GM19467 (cell line): ENCODE results near the gene LRRFIP1.

Experiments
- ATAC-seq: cut with Tn5 transposase; IDR thresholded peaks from one replicate; pipeline ENCODE4 v1.9.1; 2021; ENCODE audit warnings: mild to moderate bottlenecking, moderate library complexity; ENCODE audit not compliant: unreplicated experiment

Gene LRRFIP1

DNA sequence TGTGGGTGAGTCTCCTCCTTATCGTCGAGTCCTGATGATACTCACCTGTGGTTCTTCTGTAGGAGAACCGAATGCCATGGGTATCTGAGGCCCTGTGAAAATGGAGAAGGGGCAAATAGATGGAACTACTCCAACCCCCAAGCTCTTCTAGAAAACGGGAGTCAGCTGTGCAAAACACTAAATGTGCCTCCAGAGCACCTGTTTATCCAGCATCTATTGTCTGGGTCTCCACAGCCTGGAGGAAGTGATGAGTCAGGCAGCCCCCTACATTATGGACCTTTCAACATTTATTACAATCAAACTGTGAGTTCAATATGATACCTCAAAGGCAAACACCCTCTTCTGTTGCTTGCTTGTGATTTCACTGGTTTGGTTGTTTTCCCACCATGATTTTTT is 9.8 kb upstream of the LRRFIP1 start:
- ATAC-seq, result no peak

DNA sequence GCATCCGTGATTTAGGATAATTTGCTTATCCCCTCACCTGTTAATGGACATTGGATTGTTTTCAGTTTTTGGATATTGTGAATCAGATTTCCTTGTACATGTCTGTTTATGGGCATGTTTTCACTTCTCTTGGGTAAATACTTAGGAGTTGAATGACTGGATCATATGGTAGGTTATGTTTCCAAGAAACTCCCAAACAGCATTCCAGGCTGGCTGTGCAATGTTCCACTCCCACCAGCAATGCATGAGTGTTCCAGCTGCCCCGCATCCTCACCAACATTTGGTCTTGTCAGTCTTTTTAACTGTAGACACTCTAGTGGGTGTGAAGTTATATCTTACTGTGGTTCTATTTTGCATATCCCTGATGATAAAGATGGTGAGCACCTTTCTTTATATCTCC is 8.9 kb upstream of the LRRFIP1 start:
- ATAC-seq, result no peak

DNA sequence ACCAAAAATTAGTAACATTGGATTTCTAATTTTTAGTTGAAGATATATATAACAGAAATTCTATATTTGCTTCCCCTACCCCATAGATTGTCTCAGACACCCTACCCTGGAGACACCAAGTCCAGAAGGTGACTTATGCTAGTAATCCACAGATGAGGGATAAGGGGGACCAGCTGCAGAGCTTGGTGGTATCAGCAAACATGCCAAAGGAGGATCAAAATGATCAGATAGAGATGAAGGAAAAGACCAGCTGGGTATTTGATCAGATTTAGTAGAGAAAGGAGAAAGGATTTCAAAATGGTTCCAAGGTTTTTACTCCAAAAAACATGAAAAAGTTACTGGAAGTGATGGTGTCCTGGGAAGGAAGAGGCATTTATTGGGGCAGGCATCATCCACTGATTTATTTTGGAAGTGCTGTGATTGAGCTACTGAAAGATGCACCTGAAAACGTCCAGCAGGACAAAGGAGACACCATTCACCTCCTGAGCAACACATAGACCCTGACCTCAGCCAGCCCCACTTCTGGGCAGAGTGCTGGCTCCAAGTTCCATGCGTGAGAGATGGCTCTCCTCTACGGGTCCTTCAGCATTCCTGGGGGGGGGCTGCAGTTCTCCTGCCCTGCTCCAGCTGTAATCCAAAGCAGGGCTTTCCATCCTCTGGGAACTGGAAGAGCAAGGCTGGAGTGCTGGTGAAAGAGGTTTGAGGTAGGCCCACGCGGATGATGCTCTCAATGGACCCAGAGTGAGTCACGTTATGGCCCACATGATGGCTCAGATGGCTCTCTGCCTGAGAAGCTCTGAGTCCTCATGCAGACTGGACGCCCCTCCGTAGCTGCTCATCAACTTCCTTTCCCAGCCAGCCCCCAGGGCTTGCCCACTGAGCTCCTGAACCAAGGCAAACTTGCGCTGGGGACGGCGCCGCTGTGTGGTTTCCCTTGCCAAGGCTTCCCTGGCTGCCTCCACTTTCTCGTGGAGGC is 3.7 kb upstream of the LRRFIP1 start:
- no peak for ATAC-seq

DNA sequence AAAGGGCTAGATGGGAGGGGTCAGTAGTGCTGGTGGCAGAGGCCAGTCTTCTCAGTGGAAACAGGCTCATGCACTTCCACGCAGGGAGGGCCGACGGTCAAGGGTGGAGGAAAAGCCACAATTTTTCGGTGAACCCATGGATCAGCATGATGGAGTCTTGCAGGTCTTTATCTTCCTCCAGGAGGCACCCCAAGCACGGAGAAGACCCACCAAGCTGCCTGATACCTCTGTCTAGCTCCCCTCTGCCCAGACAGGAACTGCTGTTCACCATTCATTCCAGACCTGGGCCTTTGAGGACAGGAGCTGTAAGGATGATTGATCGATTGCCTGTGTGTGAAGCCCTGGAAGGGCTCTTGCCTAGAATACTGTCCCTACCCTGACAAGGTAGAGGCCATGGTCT is 2.8 kb upstream of the LRRFIP1 start:
- no peak for ATAC-seq

DNA sequence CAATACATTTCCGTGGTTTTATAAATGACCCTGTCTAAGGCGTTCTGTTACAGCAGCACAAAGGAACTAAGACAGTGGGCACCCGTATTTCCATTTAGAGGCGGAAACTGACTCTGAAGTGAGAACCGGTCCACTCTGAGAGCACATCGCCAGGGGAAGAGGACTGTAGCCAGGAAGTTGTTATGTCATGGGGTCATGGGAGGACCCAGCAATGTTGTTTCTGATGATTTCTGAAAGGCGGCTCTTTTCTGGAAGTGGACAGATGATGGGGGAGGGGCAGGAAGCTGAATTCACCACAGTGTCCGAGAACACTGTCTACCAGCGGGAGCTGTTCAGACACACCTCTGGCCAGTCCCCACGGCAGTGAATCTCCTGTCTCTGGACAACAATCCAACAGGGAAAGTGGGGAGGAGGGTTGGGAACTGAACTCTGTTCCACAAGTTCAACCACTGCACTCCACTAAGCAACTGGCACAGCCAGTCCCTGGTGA is 2.1 kb upstream of the LRRFIP1 start:
- no peak for ATAC-seq

DNA sequence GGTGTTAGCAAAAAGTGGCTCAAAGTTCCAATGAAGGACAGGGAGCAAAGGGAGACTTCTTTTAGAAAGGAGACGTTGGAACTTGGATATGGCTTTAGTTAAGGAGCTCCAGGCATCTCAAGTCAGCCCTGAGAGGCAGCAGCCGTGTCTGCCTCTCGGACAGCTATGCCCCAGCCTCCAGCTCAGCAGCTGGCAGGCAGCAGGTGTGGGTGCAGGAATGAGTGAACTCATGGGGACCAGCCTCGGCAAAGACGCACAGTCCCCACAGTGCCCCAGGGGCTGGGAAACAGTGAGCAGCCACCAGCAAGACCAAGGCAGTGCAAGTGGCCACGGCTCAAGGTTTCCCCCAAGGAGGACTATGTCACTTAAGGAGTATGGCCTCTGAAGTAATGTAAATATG is 1.6 kb upstream of the LRRFIP1 start:
- ATAC-seq, result no peak

DNA sequence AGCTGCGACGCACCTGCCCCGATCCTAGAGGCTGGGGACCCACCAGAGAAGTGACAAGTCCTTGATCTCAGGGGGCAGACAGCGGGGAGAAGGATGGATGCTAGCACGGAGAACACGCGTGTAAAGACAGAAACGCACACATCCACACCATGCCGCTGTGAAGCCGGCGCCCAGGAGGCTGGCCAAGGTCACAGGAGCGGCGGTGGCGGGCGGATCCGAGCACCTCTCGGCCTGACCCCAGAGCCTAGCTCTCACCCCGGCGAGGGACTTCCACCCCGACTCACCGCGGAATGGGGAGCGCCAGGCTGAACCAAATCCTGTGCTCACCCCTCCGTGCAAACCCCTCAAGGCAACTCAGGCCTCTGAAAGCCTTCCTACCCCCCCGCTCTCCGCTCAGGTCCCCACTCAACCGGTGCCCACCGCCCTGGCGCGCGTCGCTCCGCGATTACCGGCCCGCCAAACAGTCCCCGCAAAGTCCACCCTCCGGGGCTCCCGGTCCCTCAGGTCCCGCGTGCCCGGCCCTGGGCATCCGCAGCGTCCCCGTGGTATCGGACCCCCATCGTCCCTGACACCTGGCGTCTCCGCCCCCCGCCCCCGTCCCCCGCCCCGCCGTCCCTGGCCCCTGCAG is 460 bp upstream of the LRRFIP1 start:
- ATAC-seq, result no peak

DNA sequence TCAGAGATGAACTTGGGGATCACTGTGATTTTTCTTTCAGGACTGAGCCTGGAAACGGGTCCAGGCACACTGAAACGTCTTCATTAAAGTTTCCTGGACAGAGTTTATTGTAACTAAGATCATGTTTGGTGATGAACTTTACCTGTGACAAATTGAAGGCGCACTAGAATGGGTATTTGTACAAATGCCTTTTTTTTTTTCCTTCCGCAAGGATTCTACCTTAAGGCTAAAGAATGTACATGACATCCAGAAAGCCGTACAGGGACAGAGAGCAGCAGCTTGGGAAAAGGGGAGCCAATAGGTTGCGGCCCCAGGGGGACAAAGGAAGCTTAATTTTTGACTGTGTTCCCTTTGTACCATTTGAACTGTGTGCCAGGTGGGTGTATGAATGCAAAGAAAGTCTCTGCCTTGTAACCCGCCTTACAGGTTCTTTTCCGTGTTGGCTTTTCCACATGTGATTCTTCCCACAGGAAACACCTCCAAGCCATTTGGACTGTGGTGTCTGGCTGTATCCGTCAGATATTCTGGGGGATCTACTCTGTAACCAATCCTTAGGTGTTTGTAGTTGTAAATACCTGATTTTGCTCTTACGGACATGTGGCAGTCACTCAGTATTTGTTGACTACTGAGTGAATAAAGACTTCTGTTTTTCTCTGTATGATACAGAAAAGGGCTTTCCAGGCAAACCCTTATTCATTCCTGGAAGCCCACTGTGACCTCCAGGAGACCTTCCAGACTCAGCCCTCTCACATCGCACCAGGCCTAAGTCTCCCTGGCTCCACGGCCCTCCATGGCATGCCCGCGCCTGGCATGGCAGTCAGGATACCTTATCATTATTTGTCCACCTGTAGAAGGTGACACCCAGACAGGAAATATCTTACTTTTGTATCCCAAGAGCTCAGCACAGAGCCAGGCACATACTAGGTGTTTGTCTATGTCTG is 1.1 kb downstream of the LRRFIP1 start:
- ATAC-seq, result no peak

DNA sequence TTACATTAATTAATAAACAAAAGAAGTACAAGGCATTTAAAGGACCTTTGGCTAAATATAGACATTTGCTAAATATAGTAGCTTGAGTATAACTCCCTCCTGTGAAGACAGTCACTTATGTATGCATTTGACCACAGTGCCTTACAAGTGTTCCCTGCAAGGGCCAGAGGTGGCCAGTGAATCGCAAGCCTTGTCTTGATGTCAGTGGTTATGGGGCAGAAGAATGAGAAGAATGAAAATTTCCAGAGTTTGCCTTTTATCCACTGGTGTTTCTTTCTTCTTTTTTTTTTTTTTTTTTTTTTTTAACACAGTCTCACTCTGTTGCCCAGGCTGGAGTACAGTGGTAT is 1.8 kb downstream of the LRRFIP1 start:
- ATAC-seq, result no peak

DNA sequence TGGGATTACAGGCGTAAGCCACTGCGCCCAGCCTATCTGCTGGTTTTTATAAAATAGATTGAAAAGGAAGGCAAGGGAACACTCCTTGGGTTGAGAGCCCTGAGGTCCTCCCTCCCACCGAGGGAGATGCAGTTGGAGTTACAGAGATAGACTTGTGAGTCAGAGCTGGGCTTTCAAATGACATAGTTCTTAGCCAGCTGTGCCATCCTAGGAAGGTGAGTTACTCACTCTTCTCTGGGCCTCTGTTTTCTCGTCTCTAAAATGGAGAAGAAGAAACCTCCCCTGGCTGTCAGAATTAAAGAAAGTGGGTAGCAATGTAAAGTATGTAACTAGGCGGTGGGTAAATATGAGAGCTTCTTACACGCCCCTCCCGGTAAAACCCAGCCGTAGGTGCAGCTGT is 2.4 kb downstream of the LRRFIP1 start:
- no peak for ATAC-seq

DNA sequence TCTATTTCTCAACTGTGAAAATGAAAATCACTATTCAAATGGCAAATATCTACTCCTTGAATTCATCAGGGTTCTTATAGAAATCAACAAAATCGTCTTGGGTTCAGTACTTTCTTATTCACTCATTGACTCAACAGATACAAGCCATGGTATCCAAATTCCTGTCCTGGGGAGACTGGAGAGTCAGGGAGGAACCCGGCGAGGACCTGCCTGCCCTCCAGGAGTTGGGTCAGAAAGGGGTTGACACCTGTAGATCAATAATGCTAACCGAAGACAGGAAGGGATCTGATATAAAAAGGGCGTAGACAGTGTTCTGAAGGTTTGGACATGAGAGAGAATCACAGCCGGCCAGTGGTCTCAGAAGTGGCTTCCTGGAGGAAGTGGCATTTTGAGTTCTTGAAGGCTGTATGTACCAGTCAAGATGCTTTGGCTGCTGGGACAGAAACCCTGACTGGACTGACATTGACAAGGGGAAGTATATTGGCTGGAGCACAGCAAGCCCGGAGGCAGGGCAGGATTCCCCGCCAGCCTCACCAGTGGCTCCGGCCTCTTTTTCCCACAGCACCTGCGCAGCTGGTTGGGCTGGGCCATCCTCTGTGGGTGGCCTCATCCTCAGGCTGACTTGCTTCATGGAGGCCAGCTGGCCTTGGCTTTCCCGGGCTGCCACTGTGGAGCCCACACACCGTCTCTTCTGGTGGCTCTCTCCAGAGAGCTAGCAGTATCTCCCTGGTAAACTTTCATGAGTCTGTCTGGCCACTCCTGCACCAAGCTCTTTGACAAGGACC is 3.0 kb downstream of the LRRFIP1 start:
- no peak for ATAC-seq

DNA sequence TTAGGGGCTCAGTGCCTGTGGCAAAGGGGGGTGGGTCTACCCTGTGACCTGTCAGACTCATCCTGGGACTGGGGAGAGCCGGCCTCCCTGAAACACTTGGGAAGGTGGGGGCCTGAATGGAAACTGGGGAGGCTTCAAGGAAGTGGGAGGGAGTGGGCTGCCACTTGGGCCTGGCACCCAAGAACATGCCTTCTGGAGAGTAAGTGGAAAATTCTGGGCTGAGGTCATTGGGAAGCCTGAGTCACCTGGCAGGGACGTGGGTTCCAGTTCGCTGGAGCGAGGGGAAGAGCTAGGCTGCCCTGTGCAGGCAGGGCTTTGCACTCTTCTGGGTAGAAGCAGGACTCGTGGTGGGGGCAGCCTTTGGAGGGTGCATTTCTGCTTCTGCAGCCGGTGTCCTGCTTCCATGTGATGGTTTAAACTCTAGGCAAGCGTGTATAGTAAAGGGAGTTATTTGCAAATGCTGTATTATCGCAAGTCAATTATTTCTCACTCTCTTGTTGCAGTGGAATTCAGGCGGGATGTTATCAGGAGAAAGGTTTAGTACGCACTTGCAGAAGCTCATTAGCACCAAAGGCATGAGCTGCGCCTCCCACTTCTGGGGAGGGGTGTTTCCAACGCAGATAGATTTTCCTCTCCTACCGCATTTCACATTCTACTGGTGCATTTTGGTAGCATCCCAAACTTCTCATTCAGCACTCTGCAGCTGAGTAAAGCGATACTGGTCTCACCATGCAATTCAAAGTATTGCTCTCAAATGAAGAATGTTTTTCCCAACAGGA is 3.8 kb downstream of the LRRFIP1 start:
- ATAC-seq, result no peak

DNA sequence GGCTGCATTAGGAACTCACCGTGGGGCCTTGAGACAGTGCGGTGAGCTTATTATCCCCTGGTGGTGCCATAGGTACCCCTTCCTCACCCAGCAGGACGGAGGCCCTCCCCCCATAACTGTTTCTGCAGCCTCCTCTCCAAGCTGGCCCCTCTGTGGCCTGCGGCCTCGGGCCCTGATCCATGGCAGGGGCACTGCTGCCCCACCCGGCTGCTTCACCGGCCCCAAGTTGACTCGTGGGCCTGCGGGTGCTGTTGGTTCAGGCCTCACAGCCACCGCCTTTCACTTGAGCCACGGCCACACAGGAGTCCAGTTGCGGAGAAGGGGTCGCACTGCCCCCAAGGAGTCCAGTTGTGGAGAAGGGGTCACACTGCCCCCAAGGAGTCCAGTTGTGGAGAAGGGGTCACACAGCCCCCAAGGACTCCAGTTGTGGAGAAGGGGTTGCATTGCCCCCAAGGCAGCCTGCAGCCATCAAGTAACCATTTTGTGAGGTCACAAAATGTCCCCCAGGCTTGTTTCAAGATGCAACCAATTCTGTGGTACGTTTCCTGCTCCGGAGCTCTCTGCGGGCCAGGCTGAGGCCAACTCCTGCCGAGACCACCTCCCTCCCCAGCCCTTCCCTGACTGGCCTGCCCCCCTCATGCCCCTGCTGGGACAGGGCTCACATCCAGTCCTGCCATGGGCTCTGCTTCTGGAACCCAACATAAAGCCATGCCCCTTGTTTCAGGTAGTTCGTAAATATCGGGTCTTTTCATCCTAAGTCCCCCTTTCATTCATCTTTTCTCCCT is 4.6 kb downstream of the LRRFIP1 start:
- ATAC-seq, result no peak

DNA sequence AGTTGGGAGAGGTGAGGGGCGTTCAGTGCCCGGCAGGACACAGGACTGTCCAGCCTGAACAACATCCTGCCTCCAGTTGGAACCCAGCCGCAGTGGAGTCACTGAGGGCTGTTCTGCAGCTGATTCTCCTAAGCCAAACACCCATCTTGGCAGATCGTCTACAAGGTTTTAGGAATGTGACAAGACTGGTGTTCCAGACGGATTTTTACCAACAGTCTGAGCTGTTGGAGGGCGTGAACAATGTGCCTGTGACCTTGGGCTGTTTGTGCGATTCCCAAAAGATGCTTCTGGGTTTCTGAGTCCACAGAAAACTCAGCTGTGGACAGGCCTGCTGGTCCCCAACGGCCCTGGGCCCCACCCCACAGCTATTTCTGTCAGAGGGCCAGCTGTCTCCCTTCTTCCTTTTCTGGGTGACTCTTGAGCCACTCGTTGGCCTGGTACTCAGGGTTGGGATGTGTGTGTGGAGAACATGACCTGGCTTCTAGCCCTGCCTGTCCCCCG is 5.7 kb downstream of the LRRFIP1 start:
- no peak for ATAC-seq

DNA sequence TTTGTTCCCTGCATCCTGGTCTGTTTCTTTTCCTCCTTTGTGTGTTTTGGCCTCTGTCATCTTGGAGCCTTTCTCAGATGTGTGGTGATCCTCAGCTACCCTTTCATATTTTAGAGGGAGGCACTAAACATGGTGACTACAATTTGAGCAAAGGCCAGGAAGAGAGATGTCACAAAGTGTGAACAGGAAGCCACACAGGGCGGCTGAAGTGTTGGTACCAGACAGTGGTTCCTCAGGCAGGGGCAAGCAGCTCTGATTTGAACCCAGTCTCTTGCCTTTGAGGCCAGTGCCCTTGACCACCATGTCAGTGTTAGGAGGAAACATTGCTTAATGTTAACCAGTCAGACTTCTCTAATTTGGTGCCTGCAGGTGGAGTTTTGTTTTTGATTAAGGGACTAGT is 9.2 kb downstream of the LRRFIP1 start:
- no peak for ATAC-seq

DNA sequence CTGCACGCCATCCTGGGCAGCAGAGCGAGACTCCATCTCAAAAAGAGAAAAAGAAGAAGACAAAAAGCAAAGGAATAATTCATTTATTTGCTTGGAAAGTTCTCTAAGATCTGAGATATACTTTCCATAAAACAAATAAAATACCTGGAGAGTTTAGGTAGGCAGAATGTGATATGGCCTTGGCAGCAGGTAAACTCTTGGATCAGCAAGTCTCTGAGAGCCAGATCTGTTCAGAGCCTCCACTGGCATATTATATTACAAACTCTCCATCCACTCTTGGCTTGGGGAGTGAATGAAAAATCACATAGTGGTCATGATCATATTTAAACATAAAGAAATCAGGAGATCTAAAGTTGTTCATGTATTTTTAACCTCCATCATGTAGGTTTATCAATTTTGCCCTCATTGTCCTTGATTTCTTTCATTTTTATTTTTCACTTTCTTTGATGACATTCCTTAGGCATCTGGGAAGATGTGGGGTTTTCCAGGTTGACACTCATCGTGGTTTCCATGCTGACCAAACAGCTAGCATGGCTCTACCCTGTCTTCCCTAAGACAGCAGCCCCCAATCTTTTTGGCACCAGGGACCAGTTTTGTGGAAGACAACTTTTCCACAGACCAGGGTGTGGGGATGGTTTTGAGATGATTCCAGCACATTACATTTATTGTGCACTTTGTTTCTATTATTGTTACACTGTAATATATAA is 10.2 kb downstream of the LRRFIP1 start:
- ATAC-seq, result no peak

DNA sequence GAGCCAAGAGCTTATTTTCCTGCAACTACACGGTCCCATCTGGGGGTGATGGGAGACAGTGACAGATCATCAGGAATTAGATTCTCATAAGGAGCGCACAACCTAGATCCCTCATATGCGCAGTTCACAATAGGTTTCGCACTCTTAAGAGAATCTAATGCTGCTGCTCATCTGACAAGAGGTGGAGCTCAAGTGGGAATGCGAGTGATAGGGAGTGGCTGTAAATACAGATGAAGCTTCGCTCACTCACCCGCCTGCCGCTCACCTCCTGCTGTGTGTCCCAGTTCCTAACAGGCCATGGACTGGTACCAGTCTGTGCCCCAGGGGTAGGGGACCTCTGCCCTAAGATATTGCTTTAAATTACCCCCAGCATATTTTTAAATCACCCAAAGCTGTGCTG is 10.8 kb downstream of the LRRFIP1 start:
- ATAC-seq, result no peak
